PC-3 (cell line): Measurements from ENCODE around the gene TMEM127. TPM values are rescaled to one million over a fixed set of nuclear protein-coding genes. Genes with fewer than 3 reads are reported as not detected.
"Not testable (repeated sequence)": the region's sequence is repeated elsewhere in the genome, so short reads cannot be mapped to it uniquely, and the experiment has no call there.

Experiments
- ATAC-seq: fragments of 200-7000 bp; cut with Tn5 transposase; 2 replicates; pipeline ENCODE4 v1.9.1; 2020; ENCODE audit warnings: mild to moderate bottlenecking, moderate library complexity
- BruUV-seq: library from RNA; stranded (reverse); fragments of 400-500 nt; replicated peaks from 2 replicates; lab custom pipeline; 2021; lab: Mats Ljungman, UMichigan
- CTCF ChIA-PET: fragments of 300-600 bp; sonication (Branson Sonifier 250); formaldehyde crosslinking; loops from one replicate; lab custom pipeline; 2022; ENCODE audit warnings: antibody characterized with exemption; lab: Charles Lee
- POLR2A ChIA-PET: fragments of 300-600 bp; sonication (Branson Sonifier 250); formaldehyde crosslinking; loops from one replicate; lab custom pipeline; 2022; ENCODE audit warnings: antibody characterized with exemption; ENCODE audit not compliant: unreplicated experiment; lab: Charles Lee
- DNase-seq: peaks from one replicate; pipeline ENCODE4 v3.0.0-alpha.2; 2015
- H2AFZ ChIP-seq: fragments of 300-600 bp; sonication (generic); 2 replicates; pipeline ENCODE4 v1.6.0; 2016; ENCODE audit warnings: antibody characterized with exemption, low read length
- H3F3A ChIP-seq: fragments of 300-600 bp; sonication (generic); one replicate; pipeline ENCODE4 v1.6.0; 2017; ENCODE audit warnings: antibody characterized with exemption, low read length, control low read depth, mild to moderate bottlenecking; ENCODE audit not compliant: unreplicated experiment
- H3K27ac ChIP-seq: fragments of 300-600 bp; sonication (generic); 2 replicates; pipeline ENCODE4 v1.5.1; 2016; ENCODE audit warnings: mild to moderate bottlenecking, low read length
- H3K27me3 ChIP-seq: fragments of 300-600 bp; sonication (generic); 2 replicates; pipeline ENCODE4 v1.6.1; 2016; ENCODE audit warnings: low read length, mixed read lengths
- H3K36me3 ChIP-seq: fragments of 300-600 bp; sonication (generic); 2 replicates; pipeline ENCODE4 v1.6.1; 2016; ENCODE audit warnings: low read depth, mixed run types, low read length, mixed read lengths
- H3K4me1 ChIP-seq: fragments of 300-600 bp; sonication (generic); 2 replicates; pipeline ENCODE4 v1.5.1; 2016; ENCODE audit warnings: low read length; ENCODE audit not compliant: insufficient read depth
- H3K4me2 ChIP-seq: fragments of 300-600 bp; sonication (generic); 2 replicates; pipeline ENCODE4 v1.6.0; 2016; ENCODE audit warnings: low read length
- H3K4me3 ChIP-seq: fragments of 300-600 bp; sonication (generic); 2 replicates; pipeline ENCODE4 v1.5.1; 2016; ENCODE audit warnings: mild to moderate bottlenecking, low read length, mixed read lengths
- H3K79me2 ChIP-seq: fragments of 300-600 bp; sonication (generic); 2 replicates; pipeline ENCODE4 v1.6.1; 2017; ENCODE audit warnings: low read length, mixed read lengths
- H3K9ac ChIP-seq: fragments of 300-600 bp; sonication (generic); 2 replicates; pipeline ENCODE4 v1.6.0; 2016; ENCODE audit warnings: mild to moderate bottlenecking, low read length
- H3K9me2 ChIP-seq: fragments of 300-600 bp; sonication (generic); replicated peaks from 2 replicates; pipeline ENCODE4 v1.6.1; 2016; ENCODE audit warnings: mixed run types, low read length, mixed read lengths
- H3K9me3 ChIP-seq: fragments of 300-600 bp; sonication (generic); 2 replicates; pipeline ENCODE4 v1.6.1; 2016; ENCODE audit warnings: low read length, mixed read lengths
- H4K20me1 ChIP-seq: fragments of 300-600 bp; sonication (generic); 2 replicates; pipeline ENCODE4 v1.6.1; 2016; ENCODE audit warnings: low read length, mixed read lengths
- CTCF ChIP-seq: fragments of 300-600 bp; sonication (generic); conservative IDR thresholded peaks from 2 replicates; pipeline ENCODE4 v1.5.1; 2017; ENCODE audit warnings: antibody characterized with exemption, low read depth, mild to moderate bottlenecking, low read length
- EZH2 ChIP-seq: fragments of 300-600 bp; sonication (generic); IDR thresholded peaks from one replicate; pipeline ENCODE4 v1.6.1; 2017; ENCODE audit warnings: antibody characterized with exemption, mild to moderate bottlenecking, low read length; ENCODE audit not compliant: unreplicated experiment
- EZH2phosphoT487 ChIP-seq: fragments of 300-600 bp; sonication (generic); IDR thresholded peaks from 2 replicates; pipeline ENCODE4 v1.6.1; 2018; ENCODE audit warnings: mild to moderate bottlenecking, antibody characterized with exemption, low read length, borderline replicate concordance
- intact Hi-C: fragments of 100-400 bp; cut with micrococcal nuclease; formaldehyde crosslinking; loops from 2 replicates; pipeline ENCODE4 v1.9.0; 2023
- total RNA-seq: library from RNA; depleted of rRNA; stranded (reverse); fragments of >200 nt; gene quantifications from 2 replicates; pipeline ENCODE4 v1.2.3, GENCODE V29; 2014

TMEM127 gene
- total RNA-seq, 1 experiment from 2014 or later, result 31.9 TPM

GRCh38 chr2:96301865-96302264 is 36.1 kb upstream of the TMEM127 start:
- Histone ChIP-seq H3K27me3 (no peaks in the 10 kb centered on the region), H3K9ac (no peak overlapping the region), H3K9me3 (no peaks in the 10 kb centered on the region), H3K4me2 (no peak overlapping the region), H2AFZ (no peak overlapping the region), H3K4me1 (peaks cover 19% of the 10 kb centered on the region), H3K79me2 (peaks cover 56% of the 10 kb centered on the region), H3F3A (no peaks in the 10 kb centered on the region), H4K20me1 (peaks cover 18% of the 10 kb centered on the region; the same call in 1 of the 2 replicates), H3K9me2 (no peaks in the 10 kb centered on the region), H3K27ac (no peak overlapping the region), H3K4me3 (no peak overlapping the region), H3K36me3 (peaks cover 72% of the 10 kb centered on the region)
- ChIA-PET CTCF (no interaction called here), POLR2A (no interaction called here)
- no peak for DNase-seq
- TF ChIP-seq EZH2, result no peak
- TF ChIP-seq EZH2phosphoT487, result no peak
- TF ChIP-seq CTCF, result no peak
- no TSS peak for BruUV-seq
- intact Hi-C loops, result no loop called here
- no peak for ATAC-seq

GRCh38 chr2:96296925-96297324 is 31.1 kb upstream of the TMEM127 start:
- H3K4me3 ChIP-seq, result no peak overlapping the region
- no peaks in the 10 kb centered on the region for H3K9me3 ChIP-seq
- no peak overlapping the region for H3K9ac ChIP-seq
- peaks cover 11% of the 10 kb centered on the region for H3K79me2 ChIP-seq
- H4K20me1 ChIP-seq, result peaks cover 5% of the 10 kb centered on the region; the same call in 1 of the 2 replicates
- no peaks in the 10 kb centered on the region for H3F3A ChIP-seq
- CTCF ChIA-PET, result no interaction called here
- no peaks in the 10 kb centered on the region for H3K4me1 ChIP-seq
- H3K9me2 ChIP-seq, result no peaks in the 10 kb centered on the region
- TF ChIP-seq EZH2, result no peak
- TF ChIP-seq EZH2phosphoT487, result no peak
- TF ChIP-seq CTCF, result no peak
- POLR2A ChIA-PET, result interaction anchor here (0.7 kb wide), 1 partner anchor 911 kb away, joined by 3 read pairs; no protein-coding TSS in a partner anchor
- intact Hi-C loops, result no loop called here
- no peaks in the 10 kb centered on the region for H3K27me3 ChIP-seq
- ATAC-seq (no peak), DNase-seq (no peak)
- BruUV-seq, result no TSS peak
- no peak overlapping the region for H2AFZ ChIP-seq
- H3K27ac ChIP-seq, result no peak overlapping the region
- peaks cover 89% of the 10 kb centered on the region for H3K36me3 ChIP-seq
- H3K4me2 ChIP-seq, result no peak overlapping the region

GRCh38 chr2:96294271-96294670 is 28.5 kb upstream of the TMEM127 start:
- H4K20me1 ChIP-seq, CTCF ChIA-PET, H3K4me1 ChIP-seq, ATAC-seq, H3K9me3 ChIP-seq, H2AFZ ChIP-seq, H3K9me2 ChIP-seq, intact Hi-C loops, DNase-seq, H3K79me2 ChIP-seq, H3K9ac ChIP-seq, POLR2A ChIA-PET, BruUV-seq, H3K4me3 ChIP-seq, H3F3A ChIP-seq, H3K27ac ChIP-seq, H3K4me2 ChIP-seq, H3K27me3 ChIP-seq: not testable (repeated sequence)
- peaks cover 90% of the 10 kb centered on the region for H3K36me3 ChIP-seq
